GM19397 (cell line): ENCODE results near the gene HSD17B14.
"Not testable (repeated sequence)": the region's sequence is repeated elsewhere in the genome, so short reads cannot be mapped to it uniquely, and the experiment has no call there.

Experiments
- ATAC-seq: cut with Tn5 transposase; IDR thresholded peaks from one replicate; pipeline ENCODE4 v1.9.1; 2021; ENCODE audit warnings: mild to moderate bottlenecking, moderate library complexity; ENCODE audit not compliant: unreplicated experiment

Gene HSD17B14

DNA sequence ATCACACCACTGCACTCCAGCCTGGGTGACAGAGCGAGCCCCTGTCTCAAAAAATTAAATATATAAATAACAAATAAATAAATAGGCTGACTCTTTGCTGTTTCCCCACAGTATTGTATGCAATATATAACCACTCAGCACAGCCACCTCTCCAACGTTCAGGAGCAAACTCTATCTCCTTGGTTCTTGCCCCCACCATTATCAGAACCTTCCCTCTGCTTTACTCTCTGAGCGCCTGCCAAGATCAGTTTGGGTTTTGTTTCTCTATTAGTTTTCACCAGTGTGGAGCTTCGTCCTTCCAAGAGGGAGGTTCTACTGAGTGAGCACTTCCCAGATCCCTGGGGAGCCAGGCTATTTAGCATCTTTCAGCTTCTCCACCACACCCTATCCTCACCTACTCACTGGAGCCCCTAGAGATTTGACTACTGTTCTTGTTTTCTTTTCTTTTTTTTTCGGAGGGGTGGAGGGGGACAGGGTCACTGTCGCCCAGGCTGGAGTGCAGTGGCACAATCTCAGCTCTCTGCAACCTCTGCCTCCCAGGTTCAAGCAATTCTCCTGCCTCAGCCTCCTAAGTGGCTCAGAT lies 68.0 kb downstream of the HSD17B14 start:
- ATAC-seq: not testable (repeated sequence)

DNA sequence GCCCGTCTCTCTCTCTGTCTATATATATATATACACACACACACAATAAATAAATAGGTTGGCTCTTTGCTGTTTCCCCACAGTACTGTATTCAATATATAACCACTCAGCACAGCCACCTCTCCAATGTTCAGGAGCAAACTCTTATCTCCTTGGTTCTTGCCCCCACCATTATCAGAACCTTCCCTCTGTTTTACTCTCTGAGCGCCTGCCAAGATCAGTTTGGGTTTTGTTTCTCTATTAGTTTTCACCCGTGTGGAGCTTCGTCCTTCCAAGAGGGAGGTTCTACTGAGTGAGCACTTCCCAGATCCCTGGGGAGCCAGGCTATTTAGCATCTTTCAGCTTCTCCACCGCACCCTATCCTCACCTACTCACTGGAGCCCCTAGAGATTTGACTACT lies 70.5 kb downstream of the HSD17B14 start:
- not testable (repeated sequence) for ATAC-seq
